ENCODE results near the gene ZMIZ2.
"Not testable (repeated sequence)": the region's sequence is repeated elsewhere in the genome, so short reads cannot be mapped to it uniquely, and the experiment has no call there.

The ZMIZ2 gene

DNA sequence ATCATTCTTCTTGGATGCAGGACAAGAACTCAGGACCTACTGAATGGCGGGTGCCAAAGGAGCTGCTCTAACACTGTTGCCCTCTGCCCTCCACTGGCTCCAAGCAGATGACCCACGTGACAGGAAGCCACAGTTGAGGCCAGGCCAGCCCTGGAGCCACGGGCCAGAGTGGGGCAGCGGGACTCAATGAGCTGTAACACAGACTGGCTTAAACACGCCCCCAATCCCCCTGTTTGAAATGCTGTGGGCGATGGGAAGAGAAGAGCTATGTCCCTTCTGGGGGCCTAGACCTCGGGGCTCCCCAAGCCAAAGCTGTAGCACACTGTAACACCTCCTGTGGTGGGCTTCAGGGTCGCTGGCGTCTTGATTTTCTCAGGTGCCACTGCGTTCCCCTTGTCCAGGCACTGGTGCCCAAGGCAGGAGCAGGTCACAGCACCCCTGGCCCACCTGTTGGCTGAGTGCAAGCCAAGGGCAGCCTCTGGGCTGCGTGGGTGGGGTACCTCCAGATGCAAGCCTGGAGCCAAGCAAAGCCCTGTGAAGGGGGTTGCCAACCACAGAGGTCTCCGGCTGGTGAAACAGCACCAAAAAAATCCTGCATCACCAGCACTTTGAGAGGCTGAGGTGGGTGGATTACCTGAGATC, 18.6 kb upstream of the ZMIZ2 start:
- H2AFZ ChIP-seq (ENCODE audit: insufficient read depth, low read length, poor library complexity), result no peak overlapping the region
- no peak for DNase-seq
- no peak overlapping the region for H2BK120ac ChIP-seq (ENCODE audit: insufficient read depth, low read length, poor library complexity)
- H3K4me1 ChIP-seq (ENCODE audit: control insufficient read depth in 1 of 2, insufficient read depth in 2 of 2, low read length in 2 of 2), result peaks cover 4 to 5% of the 10 kb centered on the region in 2 experiments
- H3K23ac ChIP-seq (ENCODE audit: low read length), result no peak overlapping the region
- H3K4me3 ChIP-seq (ENCODE audit: low read depth, low read length), result no peak overlapping the region
- no peaks in the 10 kb centered on the region for H3K79me1 ChIP-seq (ENCODE audit: low read length)
- no peaks in the 10 kb centered on the region for H3K79me2 ChIP-seq (ENCODE audit: control insufficient read depth, insufficient read depth, low read length, poor library complexity)
- no peaks in the 10 kb centered on the region for H3K27me3 ChIP-seq (ENCODE audit: insufficient read depth, low read length)
- H2BK5ac ChIP-seq (ENCODE audit: low read depth, low read length, poor library complexity), result no peak overlapping the region
- no peak overlapping the region for H4K91ac ChIP-seq (ENCODE audit: low read depth, low read length)
- no peak overlapping the region for H3K4me2 ChIP-seq (ENCODE audit: low read length)
- H3K27ac ChIP-seq (ENCODE audit: low read depth, low read length), result no peak overlapping the region
- no peaks in the 10 kb centered on the region for H3K9me3 ChIP-seq (ENCODE audit: insufficient read depth, low read depth, low read length)
- H2AK5ac ChIP-seq (ENCODE audit: low read length), result no peak overlapping the region
- no peak overlapping the region for H3K4ac ChIP-seq (ENCODE audit: low read depth, low read length)
- no peak overlapping the region for H2BK12ac ChIP-seq (ENCODE audit: low read length)
- H4K12ac ChIP-seq (ENCODE audit: low read depth, low read length), result no peak overlapping the region
- WGBS (ENCODE audit: extremely low coverage, insufficient coverage, insufficient read length), result no CpG with 5 or more reads among the region's 12 CpGs
- H4K8ac ChIP-seq (ENCODE audit: low read depth, low read length), result no peak overlapping the region
- no peak overlapping the region for H3K18ac ChIP-seq (ENCODE audit: low read length)
- H3K36me3 ChIP-seq (ENCODE audit: control insufficient read depth in 1 of 2, insufficient read depth in 2 of 2, low read length in 2 of 2), result no peaks in the 10 kb centered on the region
- H3K9ac ChIP-seq (ENCODE audit: low read length), result no peak overlapping the region
- no peak overlapping the region for H3K14ac ChIP-seq (ENCODE audit: low read length)

DNA sequence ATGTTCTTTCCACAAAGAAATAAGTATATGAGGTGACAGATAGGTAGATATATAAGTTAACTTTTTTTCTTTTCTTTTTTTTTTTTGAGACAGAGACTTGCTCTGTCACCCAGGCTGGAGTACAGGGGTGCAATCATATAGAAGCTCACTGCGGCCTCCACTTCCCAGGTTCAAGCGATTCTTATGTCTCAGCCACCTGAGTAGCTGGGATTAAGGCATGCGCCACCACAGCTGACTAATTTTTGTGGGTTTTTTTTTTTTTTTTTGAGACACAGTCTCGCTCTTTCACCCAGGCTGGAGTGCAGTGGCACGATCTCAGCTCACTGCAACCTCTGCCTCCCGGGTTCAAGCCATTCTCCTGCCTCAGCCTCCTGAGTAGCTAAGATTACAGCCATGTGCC, 15.7 kb upstream of the ZMIZ2 start:
- not testable (repeated sequence) for H2BK12ac ChIP-seq (ENCODE audit: low read length); H3K36me3 ChIP-seq (ENCODE audit: control insufficient read depth in 1 of 2, insufficient read depth in 2 of 2, low read length in 2 of 2); H3K79me1 ChIP-seq (ENCODE audit: low read length); H3K4me3 ChIP-seq (ENCODE audit: low read depth, low read length); H3K27ac ChIP-seq (ENCODE audit: low read depth, low read length); H3K18ac ChIP-seq (ENCODE audit: low read length); H3K4me2 ChIP-seq (ENCODE audit: low read length); H3K14ac ChIP-seq (ENCODE audit: low read length); H3K79me2 ChIP-seq (ENCODE audit: control insufficient read depth, insufficient read depth, low read length, poor library complexity); H3K27me3 ChIP-seq (ENCODE audit: insufficient read depth, low read length); H3K4ac ChIP-seq (ENCODE audit: low read depth, low read length); H3K9ac ChIP-seq (ENCODE audit: low read length); H3K23ac ChIP-seq (ENCODE audit: low read length); H2BK5ac ChIP-seq (ENCODE audit: low read depth, low read length, poor library complexity); H4K8ac ChIP-seq (ENCODE audit: low read depth, low read length); H3K9me3 ChIP-seq (ENCODE audit: insufficient read depth, low read depth, low read length); H4K91ac ChIP-seq (ENCODE audit: low read depth, low read length); H2AFZ ChIP-seq (ENCODE audit: insufficient read depth, low read length, poor library complexity); H4K12ac ChIP-seq (ENCODE audit: low read depth, low read length); H2BK120ac ChIP-seq (ENCODE audit: insufficient read depth, low read length, poor library complexity); H3K4me1 ChIP-seq (ENCODE audit: control insufficient read depth in 1 of 2, insufficient read depth in 2 of 2, low read length in 2 of 2); H2AK5ac ChIP-seq (ENCODE audit: low read length); DNase-seq
- WGBS (ENCODE audit: extremely low coverage, insufficient coverage, insufficient read length), result no CpG with 5 or more reads among the region's 6 CpGs

DNA sequence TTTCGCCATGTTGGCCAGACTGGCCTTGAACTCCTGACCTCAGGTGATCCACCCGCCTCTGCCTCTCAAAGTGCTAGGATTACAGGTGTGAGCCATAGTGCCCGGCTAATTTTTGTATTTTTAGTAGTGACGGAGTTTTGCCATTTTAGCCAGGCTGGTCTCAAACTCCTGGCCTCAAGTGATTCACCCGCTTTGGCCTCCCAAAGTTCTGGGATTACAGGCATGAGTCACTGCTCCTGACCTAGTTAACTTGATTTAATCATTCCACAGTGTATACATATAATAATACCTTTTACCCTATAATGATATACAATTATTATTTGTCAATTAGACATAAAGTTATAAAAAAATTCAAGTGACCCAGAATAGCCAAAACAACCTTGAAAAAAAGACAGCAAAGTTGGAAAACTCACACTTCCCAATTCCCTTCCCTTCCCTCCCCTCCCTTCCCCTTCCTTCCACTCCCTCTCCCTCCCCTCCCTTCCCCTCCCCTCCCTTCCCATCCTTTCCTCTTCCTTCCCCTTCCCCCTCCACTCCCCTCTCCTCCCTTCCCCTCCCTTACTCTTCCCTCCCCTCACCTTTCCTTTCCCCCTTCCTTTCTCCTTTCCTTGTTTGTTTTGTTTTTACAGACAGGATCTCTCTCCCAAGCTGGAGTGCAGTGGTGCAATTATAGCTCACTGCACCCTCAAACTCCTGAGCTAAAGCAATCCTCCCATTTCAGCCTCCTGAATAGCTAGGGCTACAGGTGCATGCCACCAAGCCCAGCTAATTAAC, 14.8 kb upstream of the ZMIZ2 start:
- no peaks in the 10 kb centered on the region for H3K9me3 ChIP-seq (ENCODE audit: insufficient read depth, low read depth, low read length)
- H4K8ac ChIP-seq (ENCODE audit: low read depth, low read length), result no peak overlapping the region
- no peaks in the 10 kb centered on the region for H3K79me2 ChIP-seq (ENCODE audit: control insufficient read depth, insufficient read depth, low read length, poor library complexity)
- WGBS (ENCODE audit: extremely low coverage, insufficient coverage, insufficient read length), result no CpG with 5 or more reads among the region's 5 CpGs
- no peak overlapping the region for H3K18ac ChIP-seq (ENCODE audit: low read length)
- H2AK5ac ChIP-seq (ENCODE audit: low read length), result no peak overlapping the region
- H3K4ac ChIP-seq (ENCODE audit: low read depth, low read length), result no peak overlapping the region
- H3K4me1 ChIP-seq (ENCODE audit: control insufficient read depth in 1 of 2, insufficient read depth in 2 of 2, low read length in 2 of 2), result no peaks in the 10 kb centered on the region
- DNase-seq, result peak; percentile 51 to 56
- H2AFZ ChIP-seq (ENCODE audit: insufficient read depth, low read length, poor library complexity), result no peak overlapping the region
- H3K23ac ChIP-seq (ENCODE audit: low read length), result no peak overlapping the region
- H2BK12ac ChIP-seq (ENCODE audit: low read length), result no peak overlapping the region
- H3K4me2 ChIP-seq (ENCODE audit: low read length), result no peak overlapping the region
- no peak overlapping the region for H2BK5ac ChIP-seq (ENCODE audit: low read depth, low read length, poor library complexity)
- no peaks in the 10 kb centered on the region for H3K27me3 ChIP-seq (ENCODE audit: insufficient read depth, low read length)
- H4K91ac ChIP-seq (ENCODE audit: low read depth, low read length), result no peak overlapping the region
- H2BK120ac ChIP-seq (ENCODE audit: insufficient read depth, low read length, poor library complexity), result no peak overlapping the region
- no peak overlapping the region for H3K9ac ChIP-seq (ENCODE audit: low read length)
- H3K14ac ChIP-seq (ENCODE audit: low read length), result no peak overlapping the region
- H3K27ac ChIP-seq (ENCODE audit: low read depth, low read length), result no peak overlapping the region
- H3K4me3 ChIP-seq (ENCODE audit: low read depth, low read length), result no peak overlapping the region
- H3K79me1 ChIP-seq (ENCODE audit: low read length), result no peaks in the 10 kb centered on the region
- H4K12ac ChIP-seq (ENCODE audit: low read depth, low read length), result no peak overlapping the region
- no peaks in the 10 kb centered on the region for H3K36me3 ChIP-seq (ENCODE audit: control insufficient read depth in 1 of 2, insufficient read depth in 2 of 2, low read length in 2 of 2)

DNA sequence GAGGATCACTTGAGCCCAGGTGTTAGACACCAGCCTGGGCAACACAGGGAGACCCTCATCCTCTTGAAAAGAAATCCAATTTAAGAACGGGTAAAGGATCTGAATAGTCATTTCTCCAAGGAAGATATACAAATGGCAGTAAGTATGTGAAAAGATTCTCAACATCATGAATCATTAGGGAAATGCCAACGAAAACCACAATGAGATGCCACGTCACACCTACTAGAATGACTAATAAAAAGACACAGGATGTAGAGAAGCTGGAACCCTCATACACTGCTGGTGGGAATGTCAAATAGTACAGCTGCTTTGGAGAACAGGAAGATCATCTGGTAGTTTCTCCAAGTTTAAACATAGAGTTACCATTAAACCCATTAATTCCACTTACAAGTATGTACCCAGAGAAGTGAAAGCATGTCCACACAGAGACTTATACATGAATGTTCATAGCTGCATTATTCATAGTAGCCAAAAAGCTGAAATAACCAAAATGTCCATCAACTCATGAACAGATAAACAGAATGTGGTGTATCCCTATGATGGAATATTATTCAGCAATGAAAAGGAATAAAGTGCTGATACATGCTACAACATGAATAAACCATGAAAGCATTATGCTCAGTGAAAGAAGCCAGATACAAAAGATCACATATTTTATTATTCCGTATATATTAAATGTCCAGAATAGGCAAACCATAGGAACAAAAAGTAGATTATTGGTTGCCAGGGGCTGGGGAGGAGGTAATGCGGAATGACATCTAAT, 13.1 kb upstream of the ZMIZ2 start:
- Histone ChIP-seq H3K79me1 (ENCODE audit: low read length) (no peaks in the 10 kb centered on the region), H3K79me2 (ENCODE audit: control insufficient read depth, insufficient read depth, low read length, poor library complexity) (no peaks in the 10 kb centered on the region), H3K23ac (ENCODE audit: low read length) (no peak overlapping the region), H2BK120ac (ENCODE audit: insufficient read depth, low read length, poor library complexity) (no peak overlapping the region), H3K27ac (ENCODE audit: low read depth, low read length) (no peak overlapping the region), H3K4me2 (ENCODE audit: low read length) (no peak overlapping the region), H3K27me3 (ENCODE audit: insufficient read depth, low read length) (peaks cover 4% of the 10 kb centered on the region), H3K36me3 (ENCODE audit: control insufficient read depth in 1 of 2, insufficient read depth in 2 of 2, low read length in 2 of 2) (no peaks in the 10 kb centered on the region), H3K18ac (ENCODE audit: low read length) (no peak overlapping the region), H3K14ac (ENCODE audit: low read length) (no peak overlapping the region), H2BK5ac (ENCODE audit: low read depth, low read length, poor library complexity) (no peak overlapping the region), H4K91ac (ENCODE audit: low read depth, low read length) (no peak overlapping the region), H3K9me3 (ENCODE audit: insufficient read depth, low read depth, low read length) (no peaks in the 10 kb centered on the region), H2AK5ac (ENCODE audit: low read length) (no peak overlapping the region), H4K12ac (ENCODE audit: low read depth, low read length) (no peak overlapping the region), H3K4ac (ENCODE audit: low read depth, low read length) (no peak overlapping the region), H2BK12ac (ENCODE audit: low read length) (no peak overlapping the region), H3K4me1 (ENCODE audit: control insufficient read depth in 1 of 2, insufficient read depth in 2 of 2, low read length in 2 of 2) (no peaks in the 10 kb centered on the region), H2AFZ (ENCODE audit: insufficient read depth, low read length, poor library complexity) (no peak overlapping the region), H4K8ac (ENCODE audit: low read depth, low read length) (no peak overlapping the region), H3K4me3 (ENCODE audit: low read depth, low read length) (no peak overlapping the region), H3K9ac (ENCODE audit: low read length) (no peak overlapping the region)
- no CpG with 5 or more reads among the region's 5 CpGs for WGBS (ENCODE audit: extremely low coverage, insufficient coverage, insufficient read length)
- peak; percentile 92 to 96 for DNase-seq
